ENCODE data around the gene PPIH. TPM values are rescaled to one million over a fixed set of nuclear protein-coding genes. Genes with fewer than 3 reads are reported as not detected.

The PPIH gene
- total and polyA plus RNA-seq, 2 of the 13 experiments (the other 11 are each of a cell fraction or from before 2014, with no cell fraction given) = 29.9 to 72.6 TPM

GRCh38 chr1:42720868-42721267 lies 62.6 kb downstream of the PPIH start (continued):
- TF ChIP-seq ARHGAP35 (CRISPR knock-in tag; IDR thresholded peaks at IDR 0.05; ENCODE audit: borderline replicate concordance) = no peak
- TF ChIP-seq ZNF770 (CRISPR knock-in tag; IDR thresholded peaks at IDR 0.05) = no peak
- no peak for TF ChIP-seq EZH2 (conservative IDR thresholded peaks at IDR 0.05; ENCODE audit: low read depth, low read length)
- no peak for TF ChIP-seq MXD1 (CRISPR knock-in tag; IDR thresholded peaks at IDR 0.05)
- TF ChIP-seq GFI1 (CRISPR knock-in tag; IDR thresholded peaks at IDR 0.05; ENCODE audit: borderline replicate concordance) = no peak
- no peak for TF ChIP-seq CREB3 (CRISPR knock-in tag; IDR thresholded peaks at IDR 0.05)
- no peak for TF ChIP-seq HDAC2 (CRISPR knock-in tag; IDR thresholded peaks at IDR 0.05)
- no peak for TF ChIP-seq ZNF784 (CRISPR knock-in tag; IDR thresholded peaks at IDR 0.05; ENCODE audit: borderline replicate concordance)
- no peak for TF ChIP-seq KAT8 (CRISPR knock-in tag; IDR thresholded peaks at IDR 0.05)
- no peak for TF ChIP-seq STAT5B (CRISPR knock-in tag; IDR thresholded peaks at IDR 0.05)
- no peak for TF ChIP-seq ZNF589 (CRISPR knock-in tag; conservative IDR thresholded peaks at IDR 0.05)
- no peak for TF ChIP-seq NR2F1 (CRISPR knock-in tag; IDR thresholded peaks at IDR 0.05)
- no peak for TF ChIP-seq PHF21A (CRISPR knock-in tag; IDR thresholded peaks at IDR 0.05)
- TF ChIP-seq DRAP1 (CRISPR knock-in tag; IDR thresholded peaks at IDR 0.05) = no peak
- TF ChIP-seq ZSCAN22 (CRISPR knock-in tag; IDR thresholded peaks at IDR 0.05) = no peak
- TF ChIP-seq HNF1B (CRISPR knock-in tag; IDR thresholded peaks at IDR 0.05) = peak; percentile 77
- TF ChIP-seq GATAD1 (CRISPR knock-in tag; IDR thresholded peaks at IDR 0.05) = no peak
- no peak for TF ChIP-seq BHLHE40 (IDR thresholded peaks at IDR 0.05; ENCODE audit: low read length)
- TF ChIP-seq ZBTB3 (CRISPR knock-in tag; IDR thresholded peaks at IDR 0.05; ENCODE audit: borderline replicate concordance, low read depth) = no peak
- TF ChIP-seq ZNF225 (CRISPR knock-in tag; IDR thresholded peaks at IDR 0.05) = no peak
- TF ChIP-seq, protein P1, sequence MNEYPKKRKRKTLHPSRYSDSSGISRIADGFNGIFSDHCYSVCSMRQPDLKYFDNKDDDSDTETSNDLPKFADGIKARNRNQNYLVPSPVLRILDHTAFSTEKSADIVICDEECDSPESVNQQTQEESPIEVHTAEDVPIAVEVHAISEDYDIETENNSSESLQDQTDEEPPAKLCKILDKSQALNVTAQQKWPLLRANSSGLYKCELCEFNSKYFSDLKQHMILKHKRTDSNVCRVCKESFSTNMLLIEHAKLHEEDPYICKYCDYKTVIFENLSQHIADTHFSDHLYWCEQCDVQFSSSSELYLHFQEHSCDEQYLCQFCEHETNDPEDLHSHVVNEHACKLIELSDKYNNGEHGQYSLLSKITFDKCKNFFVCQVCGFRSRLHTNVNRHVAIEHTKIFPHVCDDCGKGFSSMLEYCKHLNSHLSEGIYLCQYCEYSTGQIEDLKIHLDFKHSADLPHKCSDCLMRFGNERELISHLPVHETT (CRISPR knock-in tag; conservative IDR thresholded peaks at IDR 0.05) = no peak
- TF ChIP-seq ZNF44 (CRISPR knock-in tag; IDR thresholded peaks at IDR 0.05) = no peak
- TF ChIP-seq ATF7 (IDR thresholded peaks at IDR 0.05) = no peak
- no peak for TF ChIP-seq ATF7 (CRISPR knock-in tag; IDR thresholded peaks at IDR 0.05)
